ENCODE data around the gene ITPR2.
A peak's percentile ranks its signal among the peaks of the same experiment; 100 is the strongest.

The ITPR2 gene

GRCh38 chr12:26713885-26714383 is 119.1 kb downstream of the ITPR2 start:
- H3K4me2 ChIP-seq (ENCODE audit: low read length): peak overlapping the region; percentile 28

GRCh38 chr12:26712892-26713291 is 120.1 kb downstream of the ITPR2 start:
- no peak overlapping the region for H2AFZ ChIP-seq (ENCODE audit: low read length)
- H3K27ac ChIP-seq (ENCODE audit: low read depth, low read length, poor library complexity, severe bottlenecking): peak overlapping the region; percentile 74
- H3K4me1 ChIP-seq (ENCODE audit: insufficient read depth, low read length, severe bottlenecking): peaks cover 38% of the 10 kb centered on the region
- H3K36me3 ChIP-seq (ENCODE audit: insufficient read depth, low read length): peaks cover 59% of the 10 kb centered on the region
- H3K9me3 ChIP-seq (ENCODE audit: low read length): no peaks in the 10 kb centered on the region
- H4K20me1 ChIP-seq (ENCODE audit: insufficient read depth, low read length): no peaks in the 10 kb centered on the region
- TF ChIP-seq CTCF (IDR thresholded peaks at IDR 0.05; ENCODE audit: low read length) (no peak), EZH2 (IDR thresholded peaks at IDR 0.05; ENCODE audit: borderline replicate concordance, low read length) (no peak)
- no peaks in the 10 kb centered on the region for H3K9me2 ChIP-seq (ENCODE audit: low read depth, low read length)
- no peak overlapping the region for H3K4me2 ChIP-seq (ENCODE audit: low read length)
- no peak overlapping the region for H3K9ac ChIP-seq (ENCODE audit: low read length)
- no peaks in the 10 kb centered on the region for H3K79me2 ChIP-seq (ENCODE audit: insufficient read depth, low read length)
- no peaks in the 10 kb centered on the region for H3K27me3 ChIP-seq (ENCODE audit: insufficient read depth, low read length)
- no peaks in the 10 kb centered on the region for H3F3A ChIP-seq (ENCODE audit: insufficient read depth, low read length)
- H3K4me3 ChIP-seq (ENCODE audit: low read depth, low read length, poor library complexity, severe bottlenecking): no peak overlapping the region

More at GRCh38 chr12:26713885-26714383, 119.1 kb downstream of the ITPR2 start:
- Histone ChIP-seq H4K20me1 (ENCODE audit: insufficient read depth, low read length) (no peaks in the 10 kb centered on the region), H3K4me1 (ENCODE audit: insufficient read depth, low read length, severe bottlenecking) (peaks cover 38% of the 10 kb centered on the region), H2AFZ (ENCODE audit: low read length) (no peak overlapping the region), H3K9me2 (ENCODE audit: low read depth, low read length) (no peaks in the 10 kb centered on the region), H3K27ac (ENCODE audit: low read depth, low read length, poor library complexity, severe bottlenecking) (peak overlapping the region; percentile 74), H3K36me3 (ENCODE audit: insufficient read depth, low read length) (peaks cover 52% of the 10 kb centered on the region), H3F3A (ENCODE audit: insufficient read depth, low read length) (no peaks in the 10 kb centered on the region), H3K9ac (ENCODE audit: low read length) (no peak overlapping the region), H3K4me3 (ENCODE audit: low read depth, low read length, poor library complexity, severe bottlenecking) (no peak overlapping the region), H3K9me3 (ENCODE audit: low read length) (no peaks in the 10 kb centered on the region), H3K27me3 (ENCODE audit: insufficient read depth, low read length) (no peaks in the 10 kb centered on the region), H3K79me2 (ENCODE audit: insufficient read depth, low read length) (no peaks in the 10 kb centered on the region)
- TF ChIP-seq EZH2 (IDR thresholded peaks at IDR 0.05; ENCODE audit: borderline replicate concordance, low read length): no peak
- no peak for TF ChIP-seq CTCF (IDR thresholded peaks at IDR 0.05; ENCODE audit: low read length)

GRCh38 chr12:26711569-26711968 is 121.4 kb downstream of the ITPR2 start:
- H3K36me3 ChIP-seq (ENCODE audit: insufficient read depth, low read length): peaks cover 60% of the 10 kb centered on the region
- H3K4me1 ChIP-seq (ENCODE audit: insufficient read depth, low read length, severe bottlenecking): peaks cover 38% of the 10 kb centered on the region
- no peak overlapping the region for H3K4me2 ChIP-seq (ENCODE audit: low read length)
- H3K79me2 ChIP-seq (ENCODE audit: insufficient read depth, low read length): no peaks in the 10 kb centered on the region
- no peaks in the 10 kb centered on the region for H3K9me2 ChIP-seq (ENCODE audit: low read depth, low read length)
- no peak overlapping the region for H3K4me3 ChIP-seq (ENCODE audit: low read depth, low read length, poor library complexity, severe bottlenecking)
- H2AFZ ChIP-seq (ENCODE audit: low read length): no peak overlapping the region
- no peaks in the 10 kb centered on the region for H3K9me3 ChIP-seq (ENCODE audit: low read length)
- peak overlapping the region; percentile 27 for H3K27ac ChIP-seq (ENCODE audit: low read depth, low read length, poor library complexity, severe bottlenecking)
- H4K20me1 ChIP-seq (ENCODE audit: insufficient read depth, low read length): no peaks in the 10 kb centered on the region
- H3K27me3 ChIP-seq (ENCODE audit: insufficient read depth, low read length): no peaks in the 10 kb centered on the region
- TF ChIP-seq EZH2 (IDR thresholded peaks at IDR 0.05; ENCODE audit: borderline replicate concordance, low read length): no peak
- TF ChIP-seq CTCF (IDR thresholded peaks at IDR 0.05; ENCODE audit: low read length): no peak
- H3F3A ChIP-seq (ENCODE audit: insufficient read depth, low read length): no peaks in the 10 kb centered on the region
- no peak overlapping the region for H3K9ac ChIP-seq (ENCODE audit: low read length)

All from OCI-LY1 (cell line).